Measurements from ENCODE around the gene OR2T5.
"Not testable (repeated sequence)": the region's sequence is repeated elsewhere in the genome, so short reads cannot be mapped to it uniquely, and the experiment has no call there.

GRCh38 chr1:248438668-248439067 is 49.7 kb upstream of the OR2T5 start:
- TF ChIP-seq, protein P1, sequence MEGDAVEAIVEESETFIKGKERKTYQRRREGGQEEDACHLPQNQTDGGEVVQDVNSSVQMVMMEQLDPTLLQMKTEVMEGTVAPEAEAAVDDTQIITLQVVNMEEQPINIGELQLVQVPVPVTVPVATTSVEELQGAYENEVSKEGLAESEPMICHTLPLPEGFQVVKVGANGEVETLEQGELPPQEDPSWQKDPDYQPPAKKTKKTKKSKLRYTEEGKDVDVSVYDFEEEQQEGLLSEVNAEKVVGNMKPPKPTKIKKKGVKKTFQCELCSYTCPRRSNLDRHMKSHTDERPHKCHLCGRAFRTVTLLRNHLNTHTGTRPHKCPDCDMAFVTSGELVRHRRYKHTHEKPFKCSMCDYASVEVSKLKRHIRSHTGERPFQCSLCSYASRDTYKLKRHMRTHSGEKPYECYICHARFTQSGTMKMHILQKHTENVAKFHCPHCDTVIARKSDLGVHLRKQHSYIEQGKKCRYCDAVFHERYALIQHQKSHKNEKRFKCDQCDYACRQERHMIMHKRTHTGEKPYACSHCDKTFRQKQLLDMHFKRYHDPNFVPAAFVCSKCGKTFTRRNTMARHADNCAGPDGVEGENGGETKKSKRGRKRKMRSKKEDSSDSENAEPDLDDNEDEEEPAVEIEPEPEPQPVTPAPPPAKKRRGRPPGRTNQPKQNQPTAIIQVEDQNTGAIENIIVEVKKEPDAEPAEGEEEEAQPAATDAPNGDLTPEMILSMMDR (IDR thresholded peaks at IDR 0.05; ENCODE audit: borderline replicate concordance, extremely low read depth, low read length, poor library complexity, severe bottlenecking) = not testable (repeated sequence)
- TF ChIP-seq EZH2 (IDR thresholded peaks at IDR 0.05; ENCODE audit: borderline replicate concordance, low read depth, low read length, severe bottlenecking) = not testable (repeated sequence)

All from DND-41 (cell line).